ENCODE results near the gene ZNF407. TPM values are rescaled to one million over a fixed set of nuclear protein-coding genes. Genes with fewer than 3 reads are reported as not detected.

ZNF407 gene
- total RNA-seq, 1 donor from 2014 or later = 11.4 TPM

DNA sequence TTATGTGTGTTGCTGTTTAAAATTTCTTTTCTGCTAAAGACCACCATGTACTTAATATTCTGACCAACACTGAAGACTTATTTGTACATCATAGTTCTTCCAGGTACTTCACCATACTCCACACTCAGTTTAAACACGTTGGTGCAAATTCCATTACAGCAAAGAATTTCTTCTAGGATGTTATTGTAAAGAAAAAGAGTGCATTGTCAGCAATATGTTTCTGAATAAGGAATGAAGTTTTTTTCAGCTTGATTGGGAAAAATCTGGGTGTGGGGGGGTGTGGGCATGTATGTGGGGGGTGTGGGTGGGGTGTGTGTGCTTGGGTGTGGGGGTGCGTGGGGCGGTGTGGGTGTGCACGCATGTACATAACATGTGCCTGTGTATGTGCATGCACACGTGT, 447.1 kb downstream of the ZNF407 start:
- DNase-seq (ENCODE audit: low read depth in 2 of 2) = no peak

DNA sequence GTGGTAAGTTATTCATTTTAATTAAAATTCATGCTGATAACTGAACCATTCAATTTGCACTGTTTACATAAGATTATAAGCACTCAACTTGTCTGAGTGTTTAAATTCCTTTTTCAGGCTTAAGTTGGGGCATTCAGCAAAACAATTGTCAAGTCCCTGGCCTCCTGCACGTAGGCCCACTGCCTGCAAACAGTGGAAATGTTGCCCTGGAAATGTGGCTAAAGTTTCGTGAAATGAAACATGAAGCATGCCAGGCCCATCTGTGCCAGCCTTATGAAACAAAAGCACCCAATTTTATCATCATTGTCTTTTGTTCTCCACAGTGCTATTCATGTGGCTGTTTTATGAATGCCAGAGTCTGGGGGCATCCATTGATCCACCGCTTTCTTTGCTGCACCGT, 447.6 kb downstream of the ZNF407 start:
- DNase-seq (ENCODE audit: low read depth in 2 of 2) = no peak

DNA sequence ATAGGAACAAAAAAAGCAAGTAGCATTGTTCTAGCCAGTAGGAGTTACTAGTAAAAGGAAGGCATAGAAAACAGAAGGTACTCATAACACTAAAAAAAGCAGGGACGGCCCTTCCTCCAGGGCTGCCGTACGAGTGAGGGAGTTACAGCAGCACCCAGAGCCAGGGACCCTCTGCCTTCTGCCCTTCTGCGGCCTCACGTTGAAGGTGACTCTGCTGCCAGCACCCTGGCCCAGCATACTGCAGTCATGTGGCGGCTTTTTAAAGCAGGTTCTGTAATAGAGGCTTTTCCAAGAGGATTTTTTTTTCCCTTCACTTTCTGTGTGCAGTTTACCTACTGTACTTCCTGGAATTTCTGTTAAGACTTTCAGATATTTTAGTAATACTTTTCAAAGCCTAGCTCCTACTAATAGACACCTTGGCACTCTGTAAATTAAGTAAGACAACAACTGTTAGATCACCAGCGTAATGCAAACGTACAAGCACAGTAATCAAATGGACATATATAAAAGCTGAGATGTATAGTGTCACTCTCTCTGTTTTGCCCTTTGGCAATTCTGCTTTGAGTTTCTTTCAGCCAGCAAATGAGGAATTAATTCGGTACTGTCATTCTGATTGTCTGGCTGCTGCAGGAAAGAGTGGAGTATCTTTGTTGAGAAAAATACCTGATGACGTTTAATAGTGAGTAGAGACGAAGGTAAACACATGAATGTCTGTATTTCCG, 449.7 kb downstream of the ZNF407 start:
- DNase-seq (ENCODE audit: low read depth in 2 of 2) = no peak

DNA sequence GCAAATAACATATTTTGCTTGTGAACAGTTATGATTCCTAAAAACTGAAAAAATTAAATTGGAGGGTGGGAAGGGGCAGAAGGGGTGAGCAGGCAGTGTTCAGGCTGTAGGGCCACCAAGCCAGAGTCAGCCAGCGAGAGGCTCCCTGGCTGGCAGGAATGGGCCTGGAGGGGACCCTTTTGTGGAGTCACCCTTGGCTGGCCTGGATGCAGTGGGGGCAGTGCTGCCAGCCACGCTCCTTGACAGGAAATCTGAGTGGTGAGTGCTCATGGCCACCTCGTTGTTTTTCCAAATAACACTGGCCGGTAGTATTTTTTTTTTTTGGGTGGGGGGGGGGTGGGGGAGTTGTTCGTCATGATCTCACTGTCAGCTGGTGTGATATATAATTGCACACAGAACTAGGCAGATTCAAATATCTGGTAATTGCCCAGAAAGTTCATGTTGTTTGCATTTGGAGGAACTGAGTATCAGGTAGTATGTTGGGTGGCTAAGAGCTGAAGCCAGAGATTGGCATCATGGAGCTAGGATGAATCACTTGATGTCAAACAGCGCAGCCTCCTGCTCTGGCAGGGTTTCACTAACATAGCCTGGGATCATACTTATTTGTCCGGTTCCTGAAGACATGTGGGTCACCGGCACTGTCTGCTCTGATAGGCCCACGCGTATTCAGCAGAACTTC, 451.2 kb downstream of the ZNF407 start:
- DNase-seq (ENCODE audit: low read depth in 2 of 2) = peak in 1 of 2 donors; percentile 30

DNA sequence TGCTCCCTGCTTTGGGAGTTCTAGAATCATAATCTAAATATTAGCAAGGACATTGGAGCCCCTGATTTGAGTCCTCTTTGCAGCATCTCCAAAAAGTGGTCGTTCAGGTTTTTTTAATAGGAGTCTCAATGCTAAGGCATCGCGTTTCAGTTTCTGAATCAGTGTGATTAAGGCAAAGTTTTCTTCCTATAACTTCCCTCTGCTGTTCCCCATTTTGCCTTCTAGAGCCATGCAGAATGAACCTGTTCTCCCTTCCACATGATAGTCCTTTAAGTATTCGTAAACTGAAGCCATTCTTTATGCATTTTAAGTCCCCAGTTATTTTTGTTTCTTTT, 451.8 kb downstream of the ZNF407 start:
- no peak for DNase-seq (ENCODE audit: low read depth in 2 of 2)

DNA sequence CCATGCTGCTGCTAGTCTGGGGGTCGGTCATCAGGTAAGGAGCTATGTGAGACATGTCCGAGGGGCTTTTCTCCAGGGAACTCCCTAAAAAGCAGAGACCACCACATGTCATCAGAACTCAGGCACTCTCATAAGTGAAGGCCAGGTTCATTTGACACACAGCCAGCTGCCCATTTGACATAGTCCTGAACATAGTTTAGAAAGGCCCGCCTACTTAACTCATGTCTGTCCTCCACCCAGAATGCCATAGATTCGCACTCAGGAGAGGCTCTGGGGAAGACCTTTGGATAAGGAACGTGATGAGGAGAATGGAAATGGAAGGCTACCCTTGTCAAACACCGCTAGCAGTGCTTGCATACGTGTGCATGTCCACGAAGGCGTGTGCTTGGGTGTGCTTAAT, 454.1 kb downstream of the ZNF407 start:
- no peak for DNase-seq (ENCODE audit: low read depth in 2 of 2)

DNA sequence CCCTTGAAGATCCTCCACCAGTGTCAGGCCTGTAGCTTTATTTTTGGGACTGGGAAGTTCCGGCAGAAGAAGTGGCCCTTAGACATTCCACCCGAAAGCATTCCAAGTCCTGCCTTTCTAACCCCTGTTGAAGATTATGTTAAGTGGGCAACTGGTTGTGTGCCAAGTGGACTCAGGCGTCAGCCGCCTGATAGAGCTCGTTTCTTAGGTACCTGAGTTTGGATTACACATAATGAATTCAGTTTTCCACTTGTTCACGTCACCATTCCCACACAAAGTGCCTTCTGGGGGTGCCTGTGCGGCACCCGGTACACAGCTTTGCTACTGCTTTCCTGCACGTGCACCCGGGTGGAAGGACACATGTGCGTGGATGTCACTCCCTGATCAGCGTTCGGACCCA, 454.8 kb downstream of the ZNF407 start:
- DNase-seq (ENCODE audit: low read depth in 2 of 2) = no peak

DNA sequence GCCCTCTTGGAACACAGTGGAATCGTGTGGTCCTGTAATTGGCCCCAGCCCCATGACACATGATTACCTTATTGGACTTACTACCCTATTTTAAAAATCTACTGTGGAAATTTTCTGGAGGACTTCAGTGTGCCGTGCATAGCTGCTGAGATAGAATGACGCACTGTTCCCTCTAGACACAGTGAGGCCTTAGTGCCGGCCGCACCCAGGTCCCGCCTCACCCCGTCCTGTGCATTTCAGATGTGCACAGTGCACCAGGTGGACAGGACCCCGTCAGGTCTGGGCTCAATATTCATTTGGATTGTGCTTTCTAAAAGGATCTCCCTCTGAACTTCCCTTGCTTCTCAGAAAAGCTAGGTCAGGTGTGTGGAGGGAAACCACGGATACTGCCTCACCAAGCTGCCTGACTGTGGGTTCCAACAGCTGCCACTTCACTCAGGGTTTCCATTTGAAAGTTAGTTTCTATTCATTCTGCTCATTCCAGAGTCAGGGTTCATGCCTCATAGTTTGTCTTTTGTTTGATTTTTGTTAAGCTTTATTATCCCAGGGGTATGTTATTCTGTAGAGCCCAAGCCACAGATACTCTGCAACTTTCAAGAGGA, 455.5 kb downstream of the ZNF407 start:
- no peak for DNase-seq (ENCODE audit: low read depth in 2 of 2)

DNA sequence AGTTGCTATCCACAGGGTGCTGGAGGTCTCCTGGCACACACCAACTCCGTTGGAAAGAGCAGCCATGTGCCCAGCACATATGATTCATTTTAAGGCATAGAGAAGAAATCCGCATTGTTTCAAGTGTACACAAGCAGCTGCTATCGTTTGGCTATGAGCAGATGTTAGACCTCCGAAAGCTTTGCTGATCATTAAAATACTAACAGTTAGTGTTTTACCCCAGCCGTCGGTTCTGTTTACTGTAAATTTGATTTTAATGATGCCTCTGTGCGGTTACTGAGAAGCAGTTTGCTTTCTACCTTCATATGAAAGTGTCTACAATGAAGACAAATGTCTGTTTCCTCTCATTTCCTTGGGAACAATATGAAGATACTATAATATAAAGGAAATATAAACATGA, 456.4 kb downstream of the ZNF407 start:
- DNase-seq (ENCODE audit: low read depth in 2 of 2) = no peak

DNA sequence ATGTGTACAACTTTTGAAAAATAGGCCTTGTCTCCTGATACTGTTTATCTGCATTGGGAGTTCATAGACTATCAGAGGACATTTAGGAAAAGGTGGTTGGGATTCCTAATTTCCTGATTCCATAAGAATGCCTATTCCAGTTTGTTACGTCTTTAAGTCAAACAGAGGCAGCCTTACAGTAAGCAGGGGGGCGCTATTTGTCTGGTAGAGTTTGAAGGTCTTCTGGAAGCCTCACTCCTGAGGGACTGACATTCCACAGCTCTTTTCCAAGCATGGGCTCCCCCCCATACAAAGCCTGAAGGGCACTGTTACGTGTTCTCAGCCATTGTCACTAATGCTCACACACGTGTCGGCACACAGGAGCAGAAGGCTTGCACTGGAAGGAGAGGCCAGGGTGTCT, 456.9 kb downstream of the ZNF407 start:
- no peak for DNase-seq (ENCODE audit: low read depth in 2 of 2)

DNA sequence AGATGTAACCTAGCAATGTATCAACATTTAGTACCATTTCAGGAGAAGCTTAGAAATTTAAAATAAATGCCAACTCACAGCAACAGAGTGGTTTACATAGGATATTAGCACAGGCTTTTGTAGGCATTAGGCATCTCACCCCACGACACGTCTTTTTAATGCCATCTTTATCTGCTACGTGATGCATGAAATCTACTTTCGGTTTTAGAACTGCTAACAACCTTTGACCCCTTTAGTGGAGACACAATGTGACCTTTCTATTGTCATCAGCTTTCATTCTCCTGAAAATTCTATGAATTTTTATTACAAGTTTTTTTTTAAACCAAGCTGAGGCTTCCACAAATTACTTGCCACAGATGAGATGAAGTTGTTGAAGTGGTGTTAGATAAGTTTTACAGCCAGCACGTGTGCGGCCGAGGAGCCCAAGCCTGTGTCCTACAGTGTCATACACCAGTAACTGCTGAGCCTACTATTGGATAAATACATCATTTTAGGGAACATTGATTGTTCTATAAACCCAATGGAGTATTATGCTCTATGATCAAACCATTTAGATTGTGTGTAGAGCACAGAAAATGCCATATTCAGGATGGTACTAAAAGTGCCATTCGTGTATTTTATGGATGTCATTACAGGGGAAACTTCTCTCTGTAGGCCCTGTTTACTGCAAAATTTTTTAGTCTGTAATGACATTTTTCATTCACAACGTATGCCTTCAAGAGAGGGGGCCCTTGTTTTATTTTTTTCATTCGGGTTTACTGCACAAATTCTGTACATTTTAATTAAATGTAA, 459.7 kb downstream of the ZNF407 start:
- peak in 1 of 2 donors; percentile 32 for DNase-seq (ENCODE audit: low read depth in 2 of 2)

DNA sequence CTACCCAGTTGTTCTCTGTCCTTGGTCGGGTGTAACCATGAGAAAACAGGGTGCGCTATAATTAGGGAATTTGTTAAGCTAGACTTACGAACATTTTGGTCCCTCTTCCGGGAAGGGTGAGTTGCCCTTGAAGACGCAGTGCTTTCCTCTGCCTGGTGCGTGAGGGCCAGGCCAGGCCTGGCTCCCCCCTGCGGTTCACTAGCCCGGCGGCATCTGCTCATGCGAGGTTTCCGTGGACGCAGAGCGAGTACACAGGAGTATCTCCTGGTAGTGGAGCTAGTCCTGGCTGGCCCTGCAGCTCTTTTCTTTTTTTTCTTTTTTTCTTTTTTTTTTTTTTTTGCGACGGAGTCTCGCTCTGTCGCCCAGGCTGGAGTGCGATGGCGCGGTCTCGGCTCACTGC, 462.5 kb downstream of the ZNF407 start:
- DNase-seq (ENCODE audit: low read depth in 2 of 2) = no peak

DNA sequence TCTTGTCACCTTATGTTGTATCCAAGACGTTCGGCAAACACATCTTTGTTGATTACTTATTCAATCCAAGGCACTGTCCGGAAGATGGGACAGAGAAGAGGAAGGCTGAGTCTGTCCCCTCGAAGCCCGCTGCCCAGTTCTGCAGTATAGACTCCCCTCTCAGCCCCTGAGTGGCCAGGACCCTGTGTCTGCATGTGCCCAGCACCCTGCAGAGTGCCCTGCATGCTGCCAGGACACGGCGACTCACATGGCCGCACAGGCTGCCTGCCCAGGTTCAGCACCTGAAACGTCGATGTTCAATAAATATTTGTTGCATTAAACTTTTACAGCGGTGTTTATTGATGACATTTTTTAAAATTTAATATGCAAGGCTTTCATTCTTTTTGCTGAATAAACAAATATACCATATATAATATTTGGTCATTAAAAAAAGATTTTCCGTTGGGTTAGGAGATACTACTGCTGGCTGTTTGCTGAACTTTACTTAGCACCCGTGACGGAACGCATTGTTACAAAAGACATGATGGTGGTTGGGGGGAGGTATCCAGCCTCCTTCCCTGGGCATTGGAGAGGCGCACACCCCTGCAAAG, 464.7 kb downstream of the ZNF407 start:
- DNase-seq (ENCODE audit: low read depth in 2 of 2) = no peak

DNA sequence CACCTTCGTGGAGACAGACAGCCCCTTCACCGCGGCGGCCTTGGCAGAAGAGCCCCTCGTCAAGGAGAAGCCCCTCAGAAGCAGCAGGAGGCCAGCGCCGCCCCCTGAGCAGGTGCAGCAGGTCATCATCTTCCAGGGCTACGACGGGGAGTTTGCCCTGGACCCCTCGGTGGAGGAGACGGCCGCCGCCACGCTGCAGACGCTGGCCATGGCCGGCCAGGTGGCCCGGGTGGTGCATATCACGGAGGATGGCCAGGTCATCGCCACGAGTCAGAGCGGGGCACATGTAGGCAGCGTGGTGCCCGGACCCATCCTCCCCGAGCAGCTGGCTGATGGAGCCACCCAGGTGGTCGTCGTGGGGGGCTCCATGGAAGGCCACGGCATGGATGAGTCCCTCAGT, 465.5 kb downstream of the ZNF407 start:
- no peak for DNase-seq (ENCODE audit: low read depth in 2 of 2)

DNA sequence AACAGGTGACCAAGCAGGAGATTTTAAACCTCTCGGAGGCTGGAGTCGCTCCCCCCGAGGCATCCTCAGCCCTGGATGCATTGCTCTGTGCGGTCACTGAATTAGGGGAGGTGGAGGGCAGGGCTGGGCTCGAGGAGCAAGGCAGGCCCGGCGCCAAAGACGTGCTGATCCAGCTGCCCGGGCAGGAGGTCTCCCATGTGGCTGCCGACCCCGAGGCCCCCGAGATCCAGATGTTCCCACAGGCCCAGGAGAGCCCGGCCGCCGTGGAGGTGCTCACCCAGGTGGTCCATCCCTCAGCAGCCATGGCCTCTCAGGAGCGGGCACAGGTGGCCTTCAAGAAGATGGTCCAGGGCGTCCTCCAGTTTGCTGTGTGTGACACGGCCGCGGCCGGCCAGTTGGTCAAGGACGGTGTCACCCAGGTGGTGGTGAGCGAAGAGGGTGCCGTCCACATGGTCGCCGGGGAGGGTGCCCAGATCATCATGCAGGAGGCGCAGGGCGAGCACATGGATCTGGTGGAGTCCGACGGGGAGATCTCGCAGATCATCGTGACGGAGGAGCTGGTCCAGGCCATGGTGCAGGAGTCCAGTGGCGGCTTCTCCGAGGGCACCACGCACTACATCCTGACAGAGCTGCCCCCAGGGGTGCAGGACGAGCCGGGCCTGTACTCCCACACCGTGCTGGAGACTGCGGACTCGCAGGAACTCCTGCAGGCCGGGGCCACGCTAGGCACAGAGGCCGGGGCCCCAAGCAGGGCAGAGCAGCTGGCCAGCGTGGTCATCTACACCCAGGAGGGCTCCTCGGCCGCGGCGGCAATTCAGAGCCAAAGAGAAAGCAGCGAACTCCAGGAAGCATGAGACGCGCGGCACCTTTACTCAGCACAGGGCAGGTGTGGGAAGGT, 466.2 kb downstream of the ZNF407 start:
- DNase-seq (ENCODE audit: low read depth in 2 of 2) = no peak

DNA sequence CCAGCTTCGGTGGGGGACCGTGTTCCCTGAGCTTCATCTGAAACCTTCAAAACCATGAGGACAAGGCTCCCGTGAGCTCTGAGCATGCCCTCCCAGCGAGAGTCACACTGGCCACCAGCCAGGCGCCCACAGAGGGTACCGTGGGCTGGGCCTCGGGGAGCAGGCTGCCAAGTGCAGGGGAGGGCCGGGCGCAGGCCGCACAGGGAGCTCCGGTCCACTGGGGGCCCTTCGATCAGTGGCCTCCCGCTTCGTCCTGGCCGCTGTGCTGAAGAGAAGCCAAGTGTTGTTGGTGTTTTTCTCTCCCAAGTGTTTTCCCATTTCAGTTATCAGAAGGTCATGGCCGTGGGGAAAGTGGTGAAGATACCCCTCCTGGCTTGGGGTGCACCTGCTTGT, 466.8 kb downstream of the ZNF407 start:
- no peak for DNase-seq (ENCODE audit: low read depth in 2 of 2)

DNA sequence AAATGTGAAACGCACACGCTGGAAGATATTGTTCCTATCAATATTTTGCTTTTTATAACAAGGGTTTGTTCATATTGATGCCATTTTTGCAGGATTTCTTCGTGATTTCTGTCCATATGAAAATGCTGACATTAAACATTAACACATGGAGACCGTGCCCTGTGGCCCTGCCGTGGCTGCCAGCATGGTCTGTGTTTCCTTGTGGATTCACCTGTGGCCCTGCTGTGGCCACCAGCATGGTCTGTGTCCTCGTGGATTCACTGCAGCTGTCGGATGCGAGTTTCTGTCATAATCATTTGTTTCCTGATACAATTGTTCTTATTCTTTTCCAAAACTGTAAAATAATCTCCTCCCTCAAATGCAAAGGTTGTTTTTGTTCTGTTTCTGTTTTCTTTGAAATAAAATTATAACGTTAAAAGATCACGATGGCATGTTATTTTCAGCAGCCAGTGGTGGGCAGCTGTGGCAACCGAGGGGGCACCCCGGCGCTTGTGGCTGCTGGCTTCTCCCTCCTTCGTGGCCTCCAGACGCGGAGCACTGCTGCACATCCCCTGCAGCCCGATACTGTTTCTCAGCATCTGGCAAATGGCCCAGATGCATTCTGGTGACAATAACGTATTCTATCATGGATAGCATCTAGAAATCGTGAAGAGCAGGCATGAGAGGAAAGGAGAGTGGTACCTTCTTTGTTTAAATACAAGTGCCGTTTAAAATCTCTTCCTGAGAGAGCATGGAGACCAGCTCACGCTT, 467.8 kb downstream of the ZNF407 start:
- DNase-seq (ENCODE audit: low read depth in 2 of 2) = no peak

DNA sequence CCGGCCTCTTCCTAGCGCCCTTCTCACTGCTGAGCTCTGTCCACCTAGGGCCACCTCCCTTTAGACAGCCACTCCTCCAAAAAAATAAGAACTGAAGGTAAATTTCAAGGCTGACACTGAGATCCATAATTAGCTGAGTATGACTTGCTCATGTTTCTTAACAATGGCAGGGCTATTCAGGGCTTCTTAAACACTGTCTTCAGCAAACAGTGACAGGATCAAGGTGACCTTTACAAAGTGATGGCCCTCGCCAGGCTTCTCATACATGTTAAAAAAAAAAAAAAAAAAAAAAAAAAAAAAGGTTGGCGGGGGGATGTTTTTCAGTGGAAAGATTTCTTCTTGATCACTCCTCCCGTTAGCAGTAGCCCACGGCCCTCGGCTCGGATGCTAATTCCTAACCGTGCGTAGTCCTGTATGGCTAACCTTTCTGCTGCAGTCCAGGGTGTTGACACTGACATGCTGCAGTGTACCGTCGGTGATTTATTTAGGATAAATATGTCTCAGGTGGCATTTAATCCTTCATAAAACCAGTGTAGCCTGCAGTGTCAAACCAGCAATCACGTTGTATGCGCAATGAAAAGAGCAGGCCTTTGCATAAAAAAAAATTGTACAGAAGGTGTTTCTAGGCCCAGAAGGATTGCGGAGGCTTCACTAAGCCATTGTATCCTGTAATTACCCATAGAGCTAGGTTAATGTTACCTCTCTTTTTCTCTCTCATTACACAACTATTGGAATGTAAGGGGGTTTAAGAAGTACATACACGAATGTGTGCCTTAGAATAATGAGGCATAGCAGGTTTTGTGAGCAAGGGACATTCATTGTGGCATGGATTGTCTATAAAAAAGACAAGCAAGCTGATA, 468.6 kb downstream of the ZNF407 start:
- no peak for DNase-seq (ENCODE audit: low read depth in 2 of 2)

DNA sequence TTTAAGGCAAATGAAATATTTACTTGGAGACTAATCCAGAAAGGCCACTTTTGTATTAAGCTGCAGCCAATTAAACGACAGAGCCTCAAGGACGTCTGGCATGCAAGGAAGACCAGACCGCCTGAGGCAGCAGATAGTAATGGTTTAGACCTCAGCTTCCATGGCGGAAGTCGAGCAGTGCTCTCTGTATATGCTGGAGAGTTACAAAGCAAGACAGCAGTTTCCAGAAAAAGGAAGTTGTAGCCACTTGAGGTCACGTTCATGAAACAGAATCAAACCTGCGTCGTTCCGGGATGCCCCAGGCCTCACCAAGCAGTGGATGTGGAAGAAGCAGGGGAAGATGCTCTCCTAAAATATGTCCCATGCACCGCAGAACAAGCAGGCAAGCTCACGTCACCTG, 469.3 kb downstream of the ZNF407 start:
- no peak for DNase-seq (ENCODE audit: low read depth in 2 of 2)
